GM12878 (cell line): ENCODE measurements around the gene RLN2.

Source experiments
- CHD4 ChIP-seq: fragments of 200-600 bp; sonication (generic); IDR thresholded peaks from 2 replicates; pipeline ENCODE4 v1.6.1; 2016; ENCODE audit warnings: mild to moderate bottlenecking
- CTCF ChIP-seq, 3 experiments: IDR thresholded peaks in 2 of 3; conservative IDR thresholded peaks in 1 of 3; 2 replicates each; pipeline ENCODE4 v1.5.1; 2011; ENCODE audit warnings: low read depth in 3 of 3, low read length in 3 of 3, mild to moderate bottlenecking in 3 of 3, control low read depth in 2 of 3, moderate library complexity in 2 of 3, inconsistent platforms in 1 of 3, mixed read lengths in 1 of 3; ENCODE audit not compliant: control insufficient read depth in 2 of 3, insufficient read depth in 1 of 3; ENCODE audit errors: extremely low read depth in 1 of 3
- IRF4 ChIP-seq: IDR thresholded peaks from 2 replicates; pipeline ENCODE4 v1.6.1; 2011; ENCODE audit warnings: low read depth, low read length
- MAX ChIP-seq: IDR thresholded peaks from 2 replicates; pipeline ENCODE4 v1.6.1; 2012; ENCODE audit warnings: low read depth, low read length, improper control_type of control experiment
- POU2F2 ChIP-seq: IDR thresholded peaks from 3 replicates; pipeline ENCODE4 v1.6.1; 2011; ENCODE audit warnings: low read depth, mild to moderate bottlenecking, low read length, borderline replicate concordance

GRCh38 chr9:5305741-5306140 lies 1.2 kb upstream of the RLN2 start:
- TF ChIP-seq MAX (no peak), POU2F2 (no peak), IRF4 (no peak), CTCF (IDR thresholded peaks at IDR 0.05 in 2 of 3, conservative IDR thresholded peaks at IDR 0.05 in 1 of 3; ENCODE audit: control insufficient read depth in 2 of 3, extremely low read depth in 1 of 3, insufficient read depth in 1 of 3, low read depth in 3 of 3, low read length in 3 of 3) (no peak), CHD4 (no peak)
